Measurements from ENCODE around the gene FYCO1. TPM values are rescaled to one million over a fixed set of nuclear protein-coding genes. Genes with fewer than 3 reads are reported as not detected.

Gene FYCO1
- total and polyA plus RNA-seq, 2 of the 13 experiments (the other 11 are each of a cell fraction or from before 2014, with no cell fraction given), result 2.7 to 4.2 TPM

GRCh38 chr3:45929042-45929679 lies 66.5 kb downstream of the FYCO1 start:
- WGBS (ENCODE audit: low lambda C conversion rate), result 63% methylated on average over 7 of the region's 9 CpGs
- POLR2A ChIA-PET, result interaction anchor here (0.6 kb wide), 1 partner anchor 168 kb away, joined by 5 read pairs; no protein-coding TSS in a partner anchor
- Histone ChIP-seq H3K27me3 (ENCODE audit: control insufficient read depth in 1 of 2, insufficient read depth in 2 of 2, low read length in 2 of 2) (no peaks in the 10 kb centered on the region), H3K9ac (ENCODE audit: insufficient read depth, low read depth, low read length) (no peak overlapping the region), H3K4me2 (ENCODE audit: low read depth, low read length) (no peak overlapping the region), H3K27ac (ENCODE audit: extremely low read length, insufficient read depth, low read length) (no peak overlapping the region), H3K79me2 (ENCODE audit: insufficient read depth, low read length) (no peaks in the 10 kb centered on the region), H3K36me3 (replicated peaks in 1 of 2; ENCODE audit: control insufficient read depth in 1 of 2, insufficient read depth in 2 of 2, low read length in 2 of 2) (peaks cover 18 to 70% of the 10 kb centered on the region in 2 experiments), H3K4me1 (ENCODE audit: insufficient read depth, low read length) (no peaks in the 10 kb centered on the region), H2AFZ (ENCODE audit: low read length) (no peak overlapping the region), H4K20me1 (ENCODE audit: insufficient read depth, low read length) (no peaks in the 10 kb centered on the region), H3K4me3 (replicated peaks in 1 of 3; ENCODE audit: insufficient read depth in 1 of 3, low read depth in 2 of 3, low read length in 3 of 3) (no peak overlapping the region), H3K9me3 (ENCODE audit: low read length) (no peaks in the 10 kb centered on the region)
- ATAC-seq (peak; percentile 96), FAIRE-seq (no peak), DNase-seq (ENCODE audit: low spot score) (peak; percentile 12)
- TF ChIP-seq ZNF572 (CRISPR knock-in tag; IDR thresholded peaks at IDR 0.05), result 0 out of 2 replicates have a peak, but pooled peaks have one; percentile 24
- no peak for TF ChIP-seq HMGXB4 (CRISPR knock-in tag; IDR thresholded peaks at IDR 0.05; ENCODE audit: borderline replicate concordance in 1 of 2, low read depth in 1 of 2)
- peak; percentile 72 for TF ChIP-seq RAD21 (CRISPR knock-in tag; IDR thresholded peaks at IDR 0.05)
- 0 out of 2 replicates have a peak, but pooled peaks have one; percentile 9 for TF ChIP-seq ZNF687 (CRISPR knock-in tag; IDR thresholded peaks at IDR 0.05)
- TF ChIP-seq SMC3 (IDR thresholded peaks at IDR 0.05; ENCODE audit: low read length), result peak; percentile 65
- peak; percentile 77 for TF ChIP-seq STAG1 (CRISPR knock-in tag; IDR thresholded peaks at IDR 0.05)
- TF ChIP-seq CTCF (CRISPR knock-in tag; IDR thresholded peaks at IDR 0.05), result peak; percentile 80
- no peak for TF ChIP-seq MLX (CRISPR knock-in tag; IDR thresholded peaks at IDR 0.05)
- BruUV-seq (replicated peaks), result no TSS peak
- intact Hi-C loops (cut with micrococcal nuclease; ENCODE audit: unreplicated experiment), result loop anchor here (1.0 to 2.0 kb wide), 2 partner anchors 168 to 418 kb away; no protein-coding TSS in a partner anchor
- in situ Hi-C loops (cut with HindIII; ENCODE audit: extremely low pct_ligation_motif_present, low pct_unique_long_range_greater_than_20kb), result loop anchor here (5.0 kb wide), 1 partner anchor 167 kb away; no protein-coding TSS in a partner anchor
- CTCF ChIA-PET (ENCODE audit: low intra/inter-chr PET ratio, low total read pairs), result interaction anchor here (0.8 to 1.6 kb wide), 2 partner anchors 168 to 418 kb away, joined by 3 to 15 read pairs; no protein-coding TSS in a partner anchor

Data from HepG2 (cell line).